ENCODE data around the gene NBL1. TPM values are rescaled to one million over a fixed set of nuclear protein-coding genes. Genes with fewer than 3 reads are reported as not detected.
A peak's percentile ranks its signal among the peaks of the same experiment; 100 is the strongest.

Gene NBL1
- total RNA-seq, 8 experiments from 2014 or later = 0.78 to 149 (median 11.6) TPM

DNA sequence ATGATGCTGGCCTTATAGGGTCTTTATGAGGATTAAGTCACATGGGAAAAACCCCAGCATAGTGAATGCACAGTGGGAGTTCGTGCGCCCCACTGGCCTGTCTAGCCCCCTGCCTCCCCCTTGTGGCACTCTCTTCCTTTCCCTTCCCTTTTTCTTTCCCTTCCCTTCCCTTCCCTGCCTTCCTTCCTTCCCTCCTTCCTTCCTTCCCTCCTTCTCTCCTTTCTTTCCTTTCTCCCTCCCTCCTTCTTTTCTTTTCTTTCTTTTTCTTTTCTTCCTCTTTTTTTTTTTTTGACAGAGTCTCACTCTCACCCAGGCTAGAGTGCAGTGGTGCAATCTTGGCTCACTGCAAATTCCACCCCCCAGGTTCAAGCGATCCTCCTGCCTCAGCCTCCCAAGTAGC lies 59.2 kb downstream of the NBL1 start:
- in situ Hi-C loops (cut with MboI; ENCODE audit: low pct_unique_long_range_greater_than_20kb in 2 of 9, low sequenced_read_pairs in 9 of 9, unreplicated experiment in 9 of 9) = no loop called here

DNA sequence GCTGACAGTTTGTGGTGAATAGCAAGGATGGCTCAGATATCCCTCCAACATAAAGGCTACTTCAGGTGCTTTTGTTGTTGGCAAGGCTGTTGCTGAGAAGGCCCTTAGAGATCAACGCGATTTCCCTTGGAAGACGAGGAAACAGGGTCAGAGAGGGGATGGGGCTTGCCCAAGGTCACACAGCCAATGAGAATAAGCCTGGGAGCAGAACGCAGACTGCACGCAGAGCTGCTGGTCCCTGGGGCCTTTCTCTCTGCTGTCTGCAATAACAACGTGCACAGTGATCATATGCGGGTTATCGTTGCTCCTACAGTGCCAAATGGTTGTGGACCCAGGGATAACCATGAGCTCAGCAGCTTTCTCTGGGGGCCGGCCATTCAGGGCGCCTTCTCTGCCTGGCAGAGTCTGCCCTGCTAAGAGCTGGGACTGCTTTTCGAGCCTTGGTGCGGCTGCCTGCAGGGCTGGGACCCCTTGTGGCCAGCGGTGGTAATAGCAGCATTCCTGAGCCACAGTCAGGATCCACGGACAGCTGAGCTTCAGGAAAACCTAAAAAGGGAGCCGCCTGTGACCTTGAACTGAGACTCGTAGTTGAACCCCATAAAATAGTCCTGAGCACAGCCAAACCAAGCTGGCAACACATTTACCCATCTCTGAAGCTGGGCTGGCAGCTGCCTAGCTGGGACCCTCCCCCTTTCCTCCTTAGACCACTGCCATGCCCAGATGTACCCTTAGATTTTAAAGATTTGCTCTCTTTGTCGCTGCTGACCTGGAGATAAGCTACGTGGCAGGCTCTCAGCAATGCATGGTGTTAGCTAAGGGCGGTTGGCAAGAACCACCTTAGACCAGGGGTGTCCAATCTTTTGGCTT lies 60.4 kb downstream of the NBL1 start:
- 0 to 30% (median 16%) methylated on average over 1 to 17 of the region's 19 CpGs; no CpG with 5 or more reads in 1 of the 10 experiments for WGBS, 10 experiments
- in situ Hi-C loops (cut with MboI; ENCODE audit: low pct_unique_long_range_greater_than_20kb in 2 of 9, low sequenced_read_pairs in 9 of 9, unreplicated experiment in 9 of 9) = no loop called here

More for the DNA sequence above, 59.2 kb downstream of the NBL1 start:
- H3K4me1 ChIP-seq (replicated peaks in 1 of 2) = peaks cover 11 to 16% of the 10 kb centered on the region in 2 donors
- H3K4me3 ChIP-seq = no peak overlapping the region
- no peak for ATAC-seq (replicated peaks in 6 of 8)
- no peak overlapping the region for H3K27ac ChIP-seq
- WGBS, 10 experiments = 63 to 100% (median 91%) methylated on average over 1 to 3 of the region's 3 CpGs; no CpG with 5 or more reads in 3 of the 10 experiments

DNA sequence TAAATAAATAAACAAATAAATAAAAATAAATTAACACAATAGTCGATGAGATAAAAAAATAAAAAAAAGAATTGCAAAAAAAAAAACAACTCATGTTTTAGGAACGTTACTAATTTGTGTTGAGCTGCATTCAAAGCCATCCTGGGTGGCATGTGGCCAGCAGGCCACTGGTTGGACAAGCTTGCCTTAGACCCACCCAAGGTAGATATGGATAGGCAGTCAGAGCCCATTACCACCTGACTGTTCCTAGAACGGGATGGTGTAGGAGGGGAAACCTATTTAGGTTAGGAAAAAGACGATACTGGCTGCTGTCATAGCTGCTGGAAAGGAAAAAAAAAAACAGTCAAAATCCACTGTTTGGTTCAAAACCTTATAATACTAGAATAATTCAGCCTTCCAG lies 61.4 kb downstream of the NBL1 start:
- in situ Hi-C loops (cut with MboI; ENCODE audit: low pct_unique_long_range_greater_than_20kb in 2 of 9, low sequenced_read_pairs in 9 of 9, unreplicated experiment in 9 of 9) = no loop called here
- 48 to 93% (median 76%) methylated on average over 2 to 4 of the region's 4 CpGs for WGBS, 10 experiments
- no peak for ATAC-seq (replicated peaks in 6 of 8)
- Histone ChIP-seq H3K4me3 (no peak overlapping the region), H3K27ac (no peak overlapping the region), H3K4me1 (replicated peaks in 1 of 2) (peaks cover 26 to 33% of the 10 kb centered on the region in 2 donors)

More for the DNA sequence above, 60.4 kb downstream of the NBL1 start:
- no peak overlapping the region for H3K27ac ChIP-seq
- no peak overlapping the region for H3K4me3 ChIP-seq
- peaks cover 23 to 28% of the 10 kb centered on the region in 2 donors for H3K4me1 ChIP-seq (replicated peaks in 1 of 2)
- peak; percentile 82 to 99 (median 91) for ATAC-seq (replicated peaks in 6 of 8)

DNA sequence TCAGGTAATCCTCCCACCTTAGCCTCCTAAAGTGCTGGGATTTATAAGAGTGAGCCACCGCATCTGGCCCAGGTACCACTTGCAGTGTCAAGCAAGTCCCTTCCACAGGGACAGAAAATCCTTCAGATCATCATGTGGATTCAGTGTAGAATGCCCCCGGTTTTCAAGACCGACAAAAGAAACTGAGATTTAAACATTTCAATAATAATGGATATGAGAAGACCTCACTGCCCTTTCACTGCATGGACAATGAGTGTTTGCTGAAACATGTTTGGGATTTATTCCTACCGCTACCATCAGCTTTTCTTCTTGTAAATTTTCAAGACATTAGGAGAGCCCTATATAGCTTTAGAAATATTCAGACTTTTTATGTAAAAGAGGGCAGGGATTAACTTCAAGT lies 62.0 kb downstream of the NBL1 start:
- ATAC-seq (replicated peaks in 6 of 8) = peak in 3 of 8 experiments; percentile 20 to 49 (median 37)
- H3K27ac ChIP-seq = no peak overlapping the region
- H3K4me3 ChIP-seq = no peak overlapping the region
- in situ Hi-C loops (cut with MboI; ENCODE audit: low pct_unique_long_range_greater_than_20kb in 2 of 9, low sequenced_read_pairs in 9 of 9, unreplicated experiment in 9 of 9) = no loop called here
- 24 to 93% (median 70%) methylated on average over 1 to 3 of the region's 4 CpGs for WGBS, 10 experiments
- H3K4me1 ChIP-seq (replicated peaks in 1 of 2) = peaks cover 26 to 33% of the 10 kb centered on the region in 2 donors

Other genes with a start within 250 kb of the NBL1 start
- 100 to 1,000 TPM in 6 of 8 experiments, 10 to 100 TPM in 2; 82.4 to 216 (median 123) TPM for gene CAPZB, start 158.8 kb upstream of the NBL1 start, total RNA-seq
- gene HTR6, start 20.6 kb downstream of the NBL1 start, total RNA-seq = under 1 TPM in 7 of 8 experiments, not detected in 1; 0.05 to 0.56 (median 0.31) TPM
- 10 to 100 TPM in 1 of 8 experiments, 1 to 10 TPM in 2, under 1 TPM in 5; 0.14 to 12.3 (median 0.69) TPM for gene TMCO4, start 155.6 kb downstream of the NBL1 start, total RNA-seq
- gene RNF186, start 171.0 kb downstream of the NBL1 start, total RNA-seq = under 1 TPM in 3 of 8 experiments, not detected in 5; 0.25 to 0.47 (median 0.31) TPM
- 10 to 100 TPM in 7 of 8 experiments, 1 to 10 TPM in 1; 9.0 to 15.4 (median 11.1) TPM for gene OTUD3, start 238.1 kb downstream of the NBL1 start, total RNA-seq

All from motor neuron (in vitro differentiated cells).